Measurements from ENCODE around the gene PRDM16.

DNA sequence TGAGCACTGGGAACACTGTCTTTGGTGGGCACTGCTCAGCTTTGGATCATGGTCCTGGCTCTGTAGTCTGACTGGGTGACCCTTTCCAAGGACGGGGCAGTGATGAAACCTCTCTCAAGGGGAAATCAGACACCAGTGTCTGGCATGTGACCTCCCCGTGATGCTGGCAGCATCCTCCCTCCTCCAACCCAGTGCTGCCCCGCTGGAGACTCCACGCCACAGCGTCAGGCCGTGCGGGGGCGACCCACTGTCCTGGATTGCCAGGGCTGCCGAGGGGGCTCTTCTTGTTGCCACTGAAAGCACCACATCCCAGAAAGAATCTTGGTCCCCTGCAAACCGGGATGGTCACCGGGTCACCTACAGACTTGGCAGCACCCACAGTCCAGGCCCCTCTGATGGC is 239.1 kb downstream of the PRDM16 start:
- TF ChIP-seq POLR2A (IDR thresholded peaks at IDR 0.05) (no peak), EP300 (IDR thresholded peaks at IDR 0.05; ENCODE audit: low read depth) (no peak)
- TF ChIP-seq, protein P1, sequence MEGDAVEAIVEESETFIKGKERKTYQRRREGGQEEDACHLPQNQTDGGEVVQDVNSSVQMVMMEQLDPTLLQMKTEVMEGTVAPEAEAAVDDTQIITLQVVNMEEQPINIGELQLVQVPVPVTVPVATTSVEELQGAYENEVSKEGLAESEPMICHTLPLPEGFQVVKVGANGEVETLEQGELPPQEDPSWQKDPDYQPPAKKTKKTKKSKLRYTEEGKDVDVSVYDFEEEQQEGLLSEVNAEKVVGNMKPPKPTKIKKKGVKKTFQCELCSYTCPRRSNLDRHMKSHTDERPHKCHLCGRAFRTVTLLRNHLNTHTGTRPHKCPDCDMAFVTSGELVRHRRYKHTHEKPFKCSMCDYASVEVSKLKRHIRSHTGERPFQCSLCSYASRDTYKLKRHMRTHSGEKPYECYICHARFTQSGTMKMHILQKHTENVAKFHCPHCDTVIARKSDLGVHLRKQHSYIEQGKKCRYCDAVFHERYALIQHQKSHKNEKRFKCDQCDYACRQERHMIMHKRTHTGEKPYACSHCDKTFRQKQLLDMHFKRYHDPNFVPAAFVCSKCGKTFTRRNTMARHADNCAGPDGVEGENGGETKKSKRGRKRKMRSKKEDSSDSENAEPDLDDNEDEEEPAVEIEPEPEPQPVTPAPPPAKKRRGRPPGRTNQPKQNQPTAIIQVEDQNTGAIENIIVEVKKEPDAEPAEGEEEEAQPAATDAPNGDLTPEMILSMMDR (IDR thresholded peaks at IDR 0.05) = no peak
